GM12892 (cell line): Measurements from ENCODE around the gene TPCN1.

ENCODE experiments used
- POLR2A ChIP-seq: IDR thresholded peaks from 2 replicates; pipeline ENCODE4 v1.6.1; 2011; ENCODE audit warnings: low read depth, low read length, control low read depth
- POLR2AphosphoS5 ChIP-seq: IDR thresholded peaks from 2 replicates; pipeline ENCODE4 v1.6.1; 2011; ENCODE audit warnings: low read depth, low read length, control low read depth
- TAF1 ChIP-seq: IDR thresholded peaks from 2 replicates; pipeline ENCODE4 v1.6.1; 2011; ENCODE audit warnings: low read depth, mild to moderate bottlenecking, control low read depth, low read length, borderline replicate concordance

GRCh38 chr12:113318900-113319628, 97.8 kb downstream of the TPCN1 start:
- TF ChIP-seq POLR2A (no peak), POLR2AphosphoS5 (no peak), TAF1 (no peak)
